ENCODE measurements around the gene IFT122. TPM values are rescaled to one million over a fixed set of nuclear protein-coding genes. Genes with fewer than 3 reads are reported as not detected.

IFT122 gene
- total and polyA plus RNA-seq, 5 donors from 2014 or later = 2.5 to 19.3 (median 4.6) TPM

GRCh38 chr3:129441782-129442181 lies 1.8 kb downstream of the IFT122 start:
- ATAC-seq (ENCODE audit: low read depth in 2 of 2) (no peak), DNase-seq (no peak)
- Mint-ChIP-seq H3K27me3 (no peaks in the 10 kb centered on the region), H3K4me3 (peak overlapping the region; percentile 93 to 98 (median 94)), H3K36me3 (peaks cover 7% of the 10 kb centered on the region), H3K27ac (peak overlapping the region; percentile 96 to 99 (median 97)), H3K4me1 (peaks cover 17 to 67% (median 37%) of the 10 kb centered on the region in 4 donors), H3K9me3 (no peaks in the 10 kb centered on the region)
- no peaks in the 10 kb centered on the region for H3K9me3 ChIP-seq (ENCODE audit: control insufficient read depth in 2 of 2, low read length in 2 of 2)
- H3K27ac ChIP-seq (ENCODE audit: insufficient read depth, low read length, poor library complexity, severe bottlenecking) = peak overlapping the region; percentile 92
- H3K4me1 ChIP-seq (ENCODE audit: control insufficient read depth, insufficient read depth, low read length, poor library complexity, severe bottlenecking) = peaks cover 35% of the 10 kb centered on the region
- H3K4me3 ChIP-seq (ENCODE audit: low read depth, low read length) = peak overlapping the region; percentile 91
- H3K27me3 ChIP-seq (ENCODE audit: control insufficient read depth, insufficient read depth, low read length) = no peaks in the 10 kb centered on the region
- peaks cover 7% of the 10 kb centered on the region for H3K36me3 ChIP-seq (ENCODE audit: control insufficient read depth, insufficient read depth, low read length)

- peak overlapping the region; percentile 5 to 78 (median 40) for H3K4me3 Mint-ChIP-seq
- ATAC-seq (ENCODE audit: low read depth in 2 of 2) = no peak
- H3K4me3 ChIP-seq (ENCODE audit: low read depth, low read length) = no peak overlapping the region
- H3K27me3 ChIP-seq (ENCODE audit: control insufficient read depth, insufficient read depth, low read length) = no peaks in the 10 kb centered on the region
- H3K27ac ChIP-seq (ENCODE audit: insufficient read depth, low read length, poor library complexity, severe bottlenecking) = peak overlapping the region; percentile 92
- peaks cover 17 to 63% (median 34%) of the 10 kb centered on the region in 4 donors for H3K4me1 Mint-ChIP-seq
- peak overlapping the region; percentile 72 to 99 (median 97) for H3K27ac Mint-ChIP-seq
- no peaks in the 10 kb centered on the region for H3K9me3 ChIP-seq (ENCODE audit: control insufficient read depth in 2 of 2, low read length in 2 of 2)
- no peak for DNase-seq
- peaks cover 5% of the 10 kb centered on the region for H3K36me3 ChIP-seq (ENCODE audit: control insufficient read depth, insufficient read depth, low read length)
- H3K27me3 Mint-ChIP-seq = no peaks in the 10 kb centered on the region
- no peaks in the 10 kb centered on the region for H3K9me3 Mint-ChIP-seq
- H3K36me3 Mint-ChIP-seq = peaks cover 4% of the 10 kb centered on the region
- peaks cover 35% of the 10 kb centered on the region for H3K4me1 ChIP-seq (ENCODE audit: control insufficient read depth, insufficient read depth, low read length, poor library complexity, severe bottlenecking)
These were observed 2.5 kb downstream of the IFT122 start for GRCh38 chr3:129442486-129442885.

GRCh38 chr3:129442947-129443346 lies 2.9 kb downstream of the IFT122 start:
- Mint-ChIP-seq H3K4me1 (peaks cover 17 to 58% (median 32%) of the 10 kb centered on the region in 4 donors), H3K4me3 (peak overlapping the region in 2 of 4 donors; percentile 70 to 78), H3K27me3 (no peaks in the 10 kb centered on the region), H3K9me3 (no peaks in the 10 kb centered on the region), H3K27ac (peak overlapping the region; percentile 72 to 99 (median 97)), H3K36me3 (peaks cover 4% of the 10 kb centered on the region)
- no peaks in the 10 kb centered on the region for H3K27me3 ChIP-seq (ENCODE audit: control insufficient read depth, insufficient read depth, low read length)
- DNase-seq = no peak
- H3K4me1 ChIP-seq (ENCODE audit: control insufficient read depth, insufficient read depth, low read length, poor library complexity, severe bottlenecking) = peaks cover 34% of the 10 kb centered on the region
- no peak for ATAC-seq (ENCODE audit: low read depth in 2 of 2)
- peaks cover under 1% of the 10 kb centered on the region for H3K36me3 ChIP-seq (ENCODE audit: control insufficient read depth, insufficient read depth, low read length)
- H3K27ac ChIP-seq (ENCODE audit: insufficient read depth, low read length, poor library complexity, severe bottlenecking) = peak overlapping the region; percentile 92
- H3K4me3 ChIP-seq (ENCODE audit: low read depth, low read length) = no peak overlapping the region
- no peaks in the 10 kb centered on the region for H3K9me3 ChIP-seq (ENCODE audit: control insufficient read depth in 2 of 2, low read length in 2 of 2)

- peaks cover 18% of the 10 kb centered on the region for H3K4me1 ChIP-seq (ENCODE audit: control insufficient read depth, insufficient read depth, low read length, poor library complexity, severe bottlenecking)
These were observed 5.4 kb downstream of the IFT122 start for GRCh38 chr3:129445471-129445870.

GRCh38 chr3:129446926-129447325 lies 6.9 kb downstream of the IFT122 start:
- peaks cover 7% of the 10 kb centered on the region for H3K36me3 Mint-ChIP-seq
- H3K4me1 Mint-ChIP-seq = peaks cover 6 to 21% (median 16%) of the 10 kb centered on the region in 4 donors
- Histone ChIP-seq H3K27ac (ENCODE audit: insufficient read depth, low read length, poor library complexity, severe bottlenecking) (no peak overlapping the region), H3K9me3 (ENCODE audit: control insufficient read depth in 2 of 2, low read length in 2 of 2) (no peaks in the 10 kb centered on the region), H3K4me3 (ENCODE audit: low read depth, low read length) (no peak overlapping the region), H3K36me3 (ENCODE audit: control insufficient read depth, insufficient read depth, low read length) (no peaks in the 10 kb centered on the region), H3K27me3 (ENCODE audit: control insufficient read depth, insufficient read depth, low read length) (no peaks in the 10 kb centered on the region), H3K4me1 (ENCODE audit: control insufficient read depth, insufficient read depth, low read length, poor library complexity, severe bottlenecking) (peaks cover 6% of the 10 kb centered on the region)
- DNase-seq (no peak), ATAC-seq (ENCODE audit: low read depth in 2 of 2) (no peak)
- no peak overlapping the region for H3K27ac Mint-ChIP-seq
- no peaks in the 10 kb centered on the region for H3K9me3 Mint-ChIP-seq
- no peaks in the 10 kb centered on the region for H3K27me3 Mint-ChIP-seq
- H3K4me3 Mint-ChIP-seq = no peak overlapping the region

More at GRCh38 chr3:129445471-129445870, 5.4 kb downstream of the IFT122 start:
- no peaks in the 10 kb centered on the region for H3K9me3 ChIP-seq (ENCODE audit: control insufficient read depth in 2 of 2, low read length in 2 of 2)
- no peaks in the 10 kb centered on the region for H3K27me3 ChIP-seq (ENCODE audit: control insufficient read depth, insufficient read depth, low read length)
- peak overlapping the region in 1 of 3 donors; percentile 23 for H3K27ac Mint-ChIP-seq
- no peaks in the 10 kb centered on the region for H3K27me3 Mint-ChIP-seq
- no peak for ATAC-seq (ENCODE audit: low read depth in 2 of 2)
- H3K4me3 Mint-ChIP-seq = no peak overlapping the region
- H3K36me3 Mint-ChIP-seq = peaks cover 4% of the 10 kb centered on the region
- H3K9me3 Mint-ChIP-seq = no peaks in the 10 kb centered on the region
- no peak overlapping the region for H3K4me3 ChIP-seq (ENCODE audit: low read depth, low read length)
- no peak overlapping the region for H3K27ac ChIP-seq (ENCODE audit: insufficient read depth, low read length, poor library complexity, severe bottlenecking)
- peaks cover 13 to 36% (median 26%) of the 10 kb centered on the region in 4 donors for H3K4me1 Mint-ChIP-seq
- no peak for DNase-seq
- no peaks in the 10 kb centered on the region for H3K36me3 ChIP-seq (ENCODE audit: control insufficient read depth, insufficient read depth, low read length)

- DNase-seq (no peak), ATAC-seq (ENCODE audit: low read depth in 2 of 2) (no peak)
- peaks cover under 1 to 9% (median 6%) of the 10 kb centered on the region in 4 donors for H3K4me1 Mint-ChIP-seq
- H3K27ac ChIP-seq (ENCODE audit: insufficient read depth, low read length, poor library complexity, severe bottlenecking) = no peak overlapping the region
- H3K36me3 Mint-ChIP-seq = peaks cover 21% of the 10 kb centered on the region
- peaks cover 9% of the 10 kb centered on the region for H3K36me3 ChIP-seq (ENCODE audit: control insufficient read depth, insufficient read depth, low read length)
- no peaks in the 10 kb centered on the region for H3K4me1 ChIP-seq (ENCODE audit: control insufficient read depth, insufficient read depth, low read length, poor library complexity, severe bottlenecking)
- H3K27me3 Mint-ChIP-seq = no peaks in the 10 kb centered on the region
- H3K9me3 ChIP-seq (ENCODE audit: control insufficient read depth in 2 of 2, low read length in 2 of 2) = no peaks in the 10 kb centered on the region
- H3K27me3 ChIP-seq (ENCODE audit: control insufficient read depth, insufficient read depth, low read length) = no peaks in the 10 kb centered on the region
- H3K9me3 Mint-ChIP-seq = no peaks in the 10 kb centered on the region
- no peak overlapping the region for H3K27ac Mint-ChIP-seq
- no peak overlapping the region for H3K4me3 Mint-ChIP-seq
- no peak overlapping the region for H3K4me3 ChIP-seq (ENCODE audit: low read depth, low read length)
These were observed 8.3 kb downstream of the IFT122 start for GRCh38 chr3:129448186-129448895.

- no peaks in the 10 kb centered on the region for H3K9me3 Mint-ChIP-seq
- peaks cover 19% of the 10 kb centered on the region for H3K36me3 Mint-ChIP-seq
- no peak overlapping the region for H3K4me3 Mint-ChIP-seq
- no peak overlapping the region for H3K27ac ChIP-seq (ENCODE audit: insufficient read depth, low read length, poor library complexity, severe bottlenecking)
- no peak for ATAC-seq (ENCODE audit: low read depth in 2 of 2)
- H3K4me3 ChIP-seq (ENCODE audit: low read depth, low read length) = no peak overlapping the region
- H3K27ac Mint-ChIP-seq = peak overlapping the region in 1 of 3 donors; percentile 13
- peaks cover 0 to 12% (median 2%) of the 10 kb centered on the region in 4 donors for H3K4me1 Mint-ChIP-seq
- H3K36me3 ChIP-seq (ENCODE audit: control insufficient read depth, insufficient read depth, low read length) = peaks cover 13% of the 10 kb centered on the region
- H3K27me3 Mint-ChIP-seq = no peaks in the 10 kb centered on the region
- no peaks in the 10 kb centered on the region for H3K9me3 ChIP-seq (ENCODE audit: control insufficient read depth in 2 of 2, low read length in 2 of 2)
- H3K27me3 ChIP-seq (ENCODE audit: control insufficient read depth, insufficient read depth, low read length) = no peaks in the 10 kb centered on the region
- no peak for DNase-seq
- no peaks in the 10 kb centered on the region for H3K4me1 ChIP-seq (ENCODE audit: control insufficient read depth, insufficient read depth, low read length, poor library complexity, severe bottlenecking)
These were observed 9.5 kb downstream of the IFT122 start for GRCh38 chr3:129449279-129450115.
